ENCODE data around the gene SETD3. TPM values are rescaled to one million over a fixed set of nuclear protein-coding genes. Genes with fewer than 3 reads are reported as not detected.

Gene SETD3
- total and polyA plus RNA-seq, 2 of the 8 experiments (the other 6 are each of a cell fraction or from before 2014, with no cell fraction given): 24.0 to 64.0 TPM

DNA sequence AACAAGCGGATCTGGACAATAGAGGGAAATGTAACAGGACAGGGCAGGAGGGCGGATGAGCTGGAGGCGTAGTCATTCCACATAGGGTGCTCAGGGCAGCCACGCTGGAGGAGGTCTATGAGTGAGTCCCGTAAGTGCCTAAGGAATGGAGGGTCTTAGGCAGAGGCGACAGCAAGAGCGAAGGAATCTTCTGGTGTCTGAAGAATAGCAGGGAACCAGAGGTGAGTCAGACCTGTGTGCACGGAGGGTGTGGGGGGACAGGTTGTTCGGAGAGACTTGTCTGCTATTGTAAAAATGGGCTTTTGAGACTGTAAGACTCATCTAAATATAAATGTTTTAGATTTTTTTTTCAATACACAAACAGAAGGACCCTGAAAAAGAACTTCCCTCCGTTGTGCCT lies 70.6 kb downstream of the SETD3 start:
- Histone ChIP-seq H2AK5ac (ENCODE audit: low read depth, low read length) (no peak overlapping the region), H3K4ac (replicated peaks; ENCODE audit: insufficient read length, low read depth, low read length) (no peak overlapping the region), H3K4me3 (ENCODE audit: extremely low read depth in 1 of 4, insufficient read depth in 2 of 4, low read depth in 3 of 4, low read length in 4 of 4) (no peak overlapping the region), H3K23ac (ENCODE audit: insufficient read length) (no peak overlapping the region), H4K5ac (ENCODE audit: insufficient read length, low read depth, low read length) (no peak overlapping the region), H2BK120ac (replicated peaks; ENCODE audit: low read depth, low read length) (no peak overlapping the region), H3K79me2 (ENCODE audit: control insufficient read depth in 1 of 2, insufficient read depth in 2 of 2, low read length in 2 of 2) (no peaks in the 10 kb centered on the region), H3K9me3 (ENCODE audit: insufficient read depth in 2 of 2, low read depth in 1 of 2, low read length in 1 of 2) (no peaks in the 10 kb centered on the region), H2BK20ac (ENCODE audit: low read length) (0 out of 2 replicates have a peak overlapping the region, but pooled peaks have one; percentile 26), H3K27me3 (replicated peaks in 1 of 4; ENCODE audit: control insufficient read depth in 3 of 4, extremely low read depth in 1 of 4, insufficient read depth in 3 of 4, low read length in 3 of 4) (no peaks in the 10 kb centered on the region), H3K36me3 (ENCODE audit: control insufficient read depth in 2 of 4, insufficient read depth in 4 of 4, low read length in 3 of 4) (peaks cover 0 to 8% (median 4%) of the 10 kb centered on the region in 4 experiments; a peak in 5 of 8 replicates), H3K4me2 (ENCODE audit: insufficient read depth in 1 of 2, low read depth in 2 of 2, low read length in 2 of 2) (no peak overlapping the region), H3K23me2 (ENCODE audit: low read depth, low read length) (no peaks in the 10 kb centered on the region), H2BK15ac (ENCODE audit: low read length) (no peak overlapping the region), H3K79me1 (ENCODE audit: low read depth, low read length) (no peaks in the 10 kb centered on the region), H2AFZ (ENCODE audit: low read length) (no peak overlapping the region), H3K56ac (replicated peaks; ENCODE audit: insufficient read length, low read depth, low read length) (no peak overlapping the region), H3K14ac (ENCODE audit: insufficient read length) (no peak overlapping the region), H3K4me1 (replicated peaks in 1 of 4; ENCODE audit: control insufficient read depth in 3 of 4, insufficient read depth in 4 of 4, low read length in 3 of 4) (peaks cover 11 to 41% (median 28%) of the 10 kb centered on the region in 4 experiments), H3K9ac (replicated peaks in 1 of 4; ENCODE audit: extremely low read depth in 1 of 4, low read depth in 3 of 4, low read length in 3 of 4) (no peak overlapping the region), H2BK12ac (ENCODE audit: low read depth, low read length) (peak overlapping the region; percentile 52), H4K91ac (replicated peaks; ENCODE audit: insufficient read length, low read length) (no peak overlapping the region), H3K27ac (ENCODE audit: low read depth, low read length) (no peak overlapping the region), H2BK5ac (ENCODE audit: low read depth, low read length) (peak overlapping the region; percentile 46; the same call in 1 of the 2 replicates), H4K20me1 (replicated peaks in 1 of 2; ENCODE audit: control insufficient read depth in 1 of 2, insufficient read depth in 2 of 2, low read length in 2 of 2) (no peaks in the 10 kb centered on the region), H3K18ac (ENCODE audit: extremely low read depth, low read length) (no peak overlapping the region), H4K8ac (ENCODE audit: extremely low read depth, insufficient read depth, low read length) (no peak overlapping the region)
- no peak for DNase-seq (ENCODE audit: low read depth in 1 of 2, low spot score in 2 of 2)
- no peak for FAIRE-seq
- POLR2A ChIA-PET (ENCODE audit: partially characterized antibody): no interaction called here
- WGBS, 2 experiments (ENCODE audit: extremely low coverage in 1 of 2, insufficient coverage in 1 of 2, insufficient read length in 1 of 2, insufficient replicate concordance in 2 of 2, low coverage in 1 of 2, low lambda C conversion rate in 2 of 2, missing lambda C conversion rate in 1 of 2): 58% methylated on average over 10 of the region's 10 CpGs; no CpG with 5 or more reads in 1 of the 2 experiments
- CTCF ChIA-PET (ENCODE audit: partially characterized antibody): interaction anchor here (0.7 to 15.0 kb wide), 4 partner anchors 9 to 182 kb away, joined by 3 to 447 read pairs (median 4); no protein-coding TSS in a partner anchor
- TF ChIP-seq KDM4A (IDR thresholded peaks at IDR 0.05; ENCODE audit: low read depth, low read length, severe bottlenecking) (no peak), RFX5 (IDR thresholded peaks at IDR 0.05; ENCODE audit: borderline replicate concordance, low read depth, low read length) (no peak), CTBP2 (IDR thresholded peaks at IDR 0.05; ENCODE audit: borderline replicate concordance, insufficient read depth, insufficient read length, low read length) (no peak), SIRT6 (IDR thresholded peaks at IDR 0.05; ENCODE audit: low read length) (no peak), USF2 (IDR thresholded peaks at IDR 0.05; ENCODE audit: low read length) (no peak), TBP (IDR thresholded peaks at IDR 0.05; ENCODE audit: low read depth, low read length) (no peak), CBX5 (IDR thresholded peaks at IDR 0.05; ENCODE audit: low read depth, low read length) (no peak), TEAD4 (IDR thresholded peaks at IDR 0.05; ENCODE audit: low read depth, low read length) (no peak), SRF (IDR thresholded peaks at IDR 0.05; ENCODE audit: low read depth, low read length) (no peak), SP2 (IDR thresholded peaks at IDR 0.05; ENCODE audit: low read length) (no peak), POLR2A (IDR thresholded peaks at IDR 0.05; ENCODE audit: control extremely low read depth in 1 of 2, low read depth in 2 of 2, low read length in 2 of 2) (no peak), POLR2AphosphoS5 (IDR thresholded peaks at IDR 0.05; ENCODE audit: low read depth, low read length) (no peak), RAD21 (IDR thresholded peaks at IDR 0.05 in 1 of 2, conservative IDR thresholded peaks at IDR 0.05 in 1 of 2; ENCODE audit: low read depth in 2 of 2, low read length in 2 of 2) (no peak)

All from H1 (cell line).